Bone marrow (tissue), 2 donors: Measurements from ENCODE around the gene SDS.
"Not testable (repeated sequence)": the region's sequence is repeated elsewhere in the genome, so short reads cannot be mapped to it uniquely, and the experiment has no call there.

ENCODE experiments used
- DNase-seq, 2 donors: peaks; one replicate each; lab custom pipeline; 2025; lab: John Stamatoyannopoulos, UW

Gene SDS

DNA sequence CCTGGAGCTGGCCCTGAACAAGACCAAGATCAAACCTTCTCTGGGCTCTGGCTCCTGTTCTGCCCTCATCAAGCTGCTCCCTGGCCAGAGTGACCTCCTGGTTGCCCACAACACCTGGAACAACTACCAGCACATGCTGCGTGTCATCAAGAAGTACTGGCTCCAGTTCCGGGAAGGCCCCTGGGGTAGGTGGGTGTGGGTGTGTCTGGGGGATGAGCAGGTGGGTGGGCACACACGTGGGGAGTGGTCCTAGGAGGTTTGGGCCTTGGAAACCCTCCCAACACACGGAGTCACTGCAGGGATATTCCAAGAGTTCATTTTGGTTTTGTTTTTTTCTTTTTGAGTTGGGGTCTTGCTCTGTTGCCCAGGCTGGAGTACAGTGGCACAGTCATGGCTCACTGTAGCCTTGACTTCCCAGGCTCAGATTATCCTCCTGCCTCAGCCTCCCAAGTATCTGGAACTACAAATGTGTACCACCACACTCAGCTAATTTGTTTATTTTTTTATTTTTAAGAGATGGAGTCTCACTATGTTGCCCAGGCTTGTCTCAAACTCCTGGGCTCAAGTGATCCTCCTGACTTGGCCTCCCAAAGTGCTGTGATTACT, 28.8 kb downstream of the SDS start:
- no peak for DNase-seq

DNA sequence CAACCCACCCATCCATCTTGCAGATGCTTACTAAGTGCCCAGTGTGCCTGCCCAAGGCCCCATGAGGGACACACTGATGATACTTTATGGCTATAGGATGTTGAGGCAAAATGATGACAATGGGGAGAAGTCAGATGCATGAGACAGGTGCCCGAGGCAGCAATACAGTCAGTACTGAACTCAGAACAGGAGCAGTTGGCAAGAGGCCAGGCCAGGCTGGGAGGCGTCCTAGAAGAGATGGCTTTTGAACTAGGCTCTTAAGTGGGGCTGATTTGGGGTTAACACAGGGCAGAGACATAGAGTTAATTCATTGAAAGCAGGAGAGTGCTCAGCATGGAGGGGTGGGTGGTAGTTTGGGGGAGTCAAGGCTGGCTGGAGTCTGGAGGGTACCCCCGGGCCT, 29.7 kb downstream of the SDS start:
- DNase-seq: no peak

DNA sequence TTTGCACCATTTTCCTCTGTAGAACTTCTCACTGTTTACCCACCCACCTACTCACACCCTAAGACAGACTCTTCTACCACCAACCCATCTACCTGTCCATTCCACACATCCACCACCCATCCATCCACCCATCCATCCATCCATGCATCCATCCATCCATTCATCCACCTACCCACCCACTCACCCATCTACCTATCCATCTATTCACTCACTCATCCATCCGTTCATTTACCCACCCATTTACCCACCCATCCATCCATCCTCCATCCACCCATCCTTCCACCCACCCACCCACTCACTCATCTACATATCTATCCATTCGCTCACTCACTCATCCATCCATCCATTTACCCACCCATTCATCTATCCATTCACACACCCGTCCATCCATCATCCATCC, 30.2 kb downstream of the SDS start:
- no peak for DNase-seq

DNA sequence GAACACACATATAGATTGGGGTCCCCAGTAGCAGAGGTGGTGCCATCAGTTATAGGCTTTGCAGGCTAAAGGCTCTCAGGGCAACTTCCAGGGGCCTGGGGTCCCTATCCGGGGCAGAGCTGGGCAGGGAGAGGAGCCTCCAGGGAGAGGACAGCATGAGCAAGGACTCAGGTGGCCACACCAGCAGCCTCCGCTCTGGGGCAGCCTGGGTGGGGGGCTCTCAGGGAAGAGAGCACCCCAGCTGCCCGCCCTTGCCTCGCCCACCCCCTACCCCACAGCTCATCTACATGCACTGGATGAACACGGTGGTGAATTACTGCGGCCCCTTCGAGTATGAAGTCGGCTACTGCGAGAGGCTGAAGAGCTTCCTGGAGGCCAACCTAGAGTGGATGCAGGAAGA, 31.3 kb downstream of the SDS start:
- DNase-seq: no peak

DNA sequence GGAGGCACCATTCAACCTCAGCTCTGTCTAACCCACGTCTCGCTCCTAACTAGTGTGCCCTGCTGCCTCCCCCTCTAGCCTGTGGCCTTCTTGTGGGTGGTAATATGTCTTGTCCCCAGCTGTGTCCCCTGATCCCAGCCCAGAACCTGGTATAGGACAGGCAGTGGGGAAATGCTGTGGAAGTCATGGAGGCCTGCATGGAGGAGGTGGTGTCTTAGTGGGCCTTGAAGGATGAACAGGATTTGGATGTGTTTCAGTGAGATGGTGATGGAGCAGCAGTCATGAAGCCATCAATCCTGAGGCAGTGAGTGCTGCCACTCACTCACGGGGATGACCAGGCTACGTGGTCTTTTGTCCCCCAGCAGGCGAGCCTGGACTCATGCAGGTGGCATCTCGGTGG, 31.9 kb downstream of the SDS start:
- DNase-seq: no peak

DNA sequence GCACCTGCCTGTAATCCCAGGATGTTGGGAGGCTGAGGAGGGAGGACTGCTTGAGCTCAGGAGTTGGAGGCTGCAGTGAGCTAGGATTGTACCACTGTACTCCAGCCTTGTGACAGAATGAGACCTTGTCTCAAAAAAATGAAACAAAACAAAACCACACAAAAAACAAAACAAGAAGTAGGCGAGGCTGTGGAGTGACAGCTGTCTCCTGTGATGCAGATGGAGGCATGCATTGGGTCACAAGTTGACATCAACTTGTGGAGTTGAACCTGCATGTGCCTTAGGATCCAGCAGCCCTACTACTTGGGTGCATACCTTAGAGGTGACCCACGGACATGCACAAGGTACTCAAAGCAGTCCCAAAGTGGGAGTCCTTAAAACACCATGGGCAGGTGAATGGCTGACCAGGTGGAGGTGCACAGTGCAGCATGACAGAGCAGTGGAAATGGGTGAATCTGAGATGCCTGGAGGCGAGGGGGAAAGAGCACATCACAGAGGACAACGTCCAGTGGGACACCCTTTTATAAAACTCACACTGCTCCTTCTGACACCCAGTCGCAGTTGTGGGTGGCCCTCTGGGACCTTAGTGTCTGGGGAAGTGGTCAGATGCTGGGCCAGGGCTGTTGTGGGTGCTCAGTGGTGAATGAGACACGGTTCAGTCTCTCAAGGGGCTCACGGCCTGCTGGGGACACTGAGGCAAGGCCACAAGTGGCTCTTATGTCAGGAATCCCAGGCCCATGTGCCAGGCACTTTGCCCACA, 32.6 kb downstream of the SDS start:
- DNase-seq: no peak

DNA sequence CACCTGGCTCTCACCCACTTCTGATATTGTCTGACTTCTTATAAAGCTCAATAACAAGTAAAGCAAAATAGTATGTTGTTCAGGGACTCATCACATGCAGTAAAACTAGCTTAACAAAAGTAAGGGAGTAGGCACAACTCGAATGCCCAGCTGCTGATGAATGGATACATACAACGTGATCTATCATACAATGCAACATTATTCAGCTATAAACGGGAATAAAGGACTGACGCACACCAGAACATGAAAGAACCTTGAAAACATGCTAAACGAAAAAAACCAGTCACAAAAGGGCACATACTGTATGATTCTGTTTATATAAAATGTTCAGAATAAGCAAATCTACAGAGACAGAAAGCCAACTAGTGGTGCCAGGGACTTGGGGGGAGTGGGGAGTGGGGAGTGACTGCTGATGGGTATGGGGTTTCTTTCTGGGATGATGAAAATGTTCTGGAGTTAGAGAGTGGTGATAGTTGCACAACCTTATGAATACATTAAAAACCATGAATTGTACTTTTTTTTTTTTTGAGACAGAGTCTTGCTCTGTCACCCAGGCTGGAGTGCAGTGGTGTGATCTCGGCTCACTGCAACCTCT, 34.2 kb downstream of the SDS start:
- DNase-seq: no peak

DNA sequence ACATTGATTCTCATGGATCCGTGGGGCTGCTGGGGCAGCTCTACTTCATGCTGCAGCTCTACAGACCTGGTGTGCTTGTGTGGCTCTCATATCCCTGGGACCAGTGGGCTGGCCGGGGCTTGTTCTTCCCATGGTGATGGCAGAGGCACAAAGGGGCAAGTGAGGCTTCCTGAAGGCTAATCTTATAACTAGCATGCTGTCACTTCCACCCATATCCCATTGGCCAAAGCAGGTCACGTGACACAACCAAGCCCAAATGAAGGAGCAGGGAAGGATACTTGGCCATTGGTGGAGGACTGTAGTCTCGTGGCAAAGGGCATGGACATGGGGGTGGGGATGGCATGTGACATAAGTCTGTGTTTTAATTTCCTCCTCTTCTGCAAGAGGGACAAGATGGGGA, 35.4 kb downstream of the SDS start:
- no peak for DNase-seq

DNA sequence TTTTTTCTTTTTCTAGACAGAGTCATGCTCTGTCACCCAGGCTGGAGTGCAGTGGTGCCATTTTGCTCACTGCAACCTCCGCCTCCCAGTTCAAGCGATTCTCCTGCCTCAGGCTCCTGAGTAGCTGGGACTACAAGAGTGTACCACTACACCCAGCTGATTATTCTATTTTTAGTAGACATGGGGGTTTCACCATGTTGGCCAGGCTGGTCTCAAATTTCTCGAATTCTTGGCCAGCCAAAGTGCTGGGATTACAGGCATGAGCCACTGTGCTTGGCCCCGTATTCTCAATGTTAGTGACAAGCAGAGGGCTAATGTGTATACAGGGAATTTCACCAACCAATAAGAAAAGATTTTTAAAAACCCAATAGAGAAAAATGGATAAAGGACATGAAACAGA, 36.9 kb downstream of the SDS start:
- DNase-seq: no peak

DNA sequence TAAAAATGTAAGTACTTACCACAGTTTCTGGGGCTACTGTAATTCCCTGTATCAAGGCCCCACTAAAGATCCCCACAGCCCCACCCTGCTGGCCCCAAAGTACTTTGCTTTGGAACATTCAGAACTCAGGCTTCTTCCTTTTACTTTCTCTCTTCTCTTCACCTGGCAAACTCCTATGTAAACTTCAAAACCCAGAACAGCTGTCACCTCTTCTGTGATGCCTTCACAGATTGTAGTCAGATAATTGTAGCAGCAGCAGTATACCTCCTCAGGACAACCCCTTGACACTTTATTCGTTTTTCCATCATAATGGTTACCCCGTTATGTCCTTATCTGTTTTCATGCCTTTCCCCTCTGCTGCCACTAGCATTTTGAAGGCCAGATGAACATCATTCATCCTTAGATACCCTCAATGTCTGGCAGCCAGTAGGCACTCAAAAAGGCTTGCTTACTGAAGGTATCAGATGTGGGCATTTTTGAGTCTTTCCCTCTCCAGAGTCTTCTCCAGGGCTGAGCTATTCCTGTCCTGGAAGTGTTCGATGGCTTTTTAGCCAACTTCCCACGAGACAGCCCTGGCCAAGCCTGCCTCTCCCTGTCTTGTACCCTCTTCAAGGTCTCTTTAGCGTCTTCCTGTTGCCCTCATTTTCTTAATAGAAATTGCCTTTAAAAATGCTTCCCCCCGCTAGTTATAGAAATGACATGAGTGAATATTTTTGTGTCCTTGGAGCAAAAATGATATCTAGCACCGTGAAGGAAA, 37.9 kb downstream of the SDS start:
- DNase-seq: no peak

DNA sequence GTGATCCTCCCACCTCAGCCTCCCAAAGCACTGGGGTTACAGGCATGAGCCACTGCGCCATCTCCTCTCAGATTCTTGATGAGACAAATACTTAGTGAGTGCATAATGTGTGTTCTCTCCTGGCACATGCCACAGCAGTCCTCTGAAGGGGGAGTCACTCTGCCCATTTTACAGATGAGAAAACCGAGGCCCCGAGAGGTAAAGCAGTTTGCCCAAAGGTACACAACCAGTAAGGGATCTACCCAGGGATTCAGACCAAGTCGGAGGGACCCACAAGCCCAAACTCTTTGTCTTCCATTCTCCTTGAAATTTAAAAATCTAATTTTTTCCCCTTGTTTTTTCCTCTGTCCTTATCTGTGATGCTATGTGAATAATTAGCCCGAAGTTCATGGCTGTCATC, 39.0 kb downstream of the SDS start:
- DNase-seq: no peak

DNA sequence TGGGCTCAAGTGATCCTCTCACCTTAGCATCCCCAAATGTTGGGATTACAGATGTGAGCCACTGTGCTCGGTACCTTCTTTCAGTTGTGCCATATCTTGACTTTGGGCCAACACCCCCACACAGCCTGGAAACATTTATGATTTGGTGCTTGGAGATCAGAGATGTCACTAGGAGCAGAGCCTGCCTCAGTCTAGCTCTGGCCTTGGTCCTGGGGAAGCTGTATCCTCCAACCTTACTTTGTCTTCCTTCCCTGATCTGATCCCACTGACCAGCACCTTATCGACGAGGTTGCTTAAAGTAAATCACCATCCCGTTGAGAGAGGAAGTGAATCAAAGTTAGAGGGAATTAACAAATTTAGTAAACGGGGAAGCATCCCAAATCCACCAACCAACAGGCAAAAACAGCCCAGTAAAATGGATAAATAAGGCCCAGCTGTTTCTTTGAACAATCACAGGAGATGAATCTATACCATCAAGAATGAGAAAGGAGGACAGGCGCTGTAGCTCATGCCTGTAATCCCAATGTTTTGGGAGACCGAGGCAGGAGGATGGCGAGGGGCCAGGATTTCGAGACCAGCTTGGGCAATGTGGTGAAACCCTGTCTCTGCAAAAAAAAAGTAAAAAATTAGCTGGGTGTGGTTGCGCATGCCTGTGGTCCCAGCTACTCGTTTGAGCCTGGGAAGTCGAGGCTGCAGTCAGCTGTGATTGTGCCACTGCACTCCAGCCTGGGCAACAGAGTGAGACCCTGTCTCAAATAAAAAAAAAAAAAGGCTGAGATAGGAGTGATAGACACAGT, 41.9 kb downstream of the SDS start:
- no peak for DNase-seq

DNA sequence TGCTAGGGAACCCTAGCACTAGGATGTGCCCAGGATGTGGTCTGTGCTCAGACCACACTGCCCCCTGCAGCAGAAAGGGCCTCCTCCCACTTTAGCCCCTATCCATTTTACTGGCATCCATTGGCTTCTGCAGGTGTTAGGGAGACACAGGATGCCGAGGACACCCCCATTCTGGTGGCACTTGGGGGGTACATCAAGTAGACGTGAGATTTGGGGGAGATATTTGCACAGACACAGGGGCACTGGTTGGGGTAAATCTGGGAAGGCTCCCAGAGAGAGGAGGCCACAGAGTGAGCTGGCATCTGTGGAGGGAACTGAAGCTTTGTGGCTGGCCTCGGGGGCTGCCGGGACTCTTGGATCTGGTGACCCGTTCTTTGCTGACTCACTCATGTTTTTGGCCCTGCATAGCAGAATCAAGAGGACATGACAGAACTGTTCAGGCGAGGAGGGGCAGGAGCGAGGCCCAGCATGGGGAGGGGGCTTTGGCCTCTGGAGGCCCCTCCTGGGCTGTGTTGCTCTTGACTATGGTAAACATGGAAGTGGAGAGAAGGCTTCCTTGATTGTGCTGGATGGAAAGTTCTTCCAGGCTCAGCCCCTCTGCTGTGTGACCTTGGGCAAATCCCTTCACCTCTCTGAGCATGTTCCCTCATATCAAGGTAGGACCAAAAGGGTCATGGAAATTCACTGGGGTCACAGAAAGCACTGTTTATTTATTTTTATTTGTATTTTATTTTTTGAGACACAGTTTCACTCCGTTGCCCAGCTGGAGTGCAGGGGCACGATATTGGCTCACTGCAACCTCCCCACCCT, 43.5 kb downstream of the SDS start:
- DNase-seq: no peak

DNA sequence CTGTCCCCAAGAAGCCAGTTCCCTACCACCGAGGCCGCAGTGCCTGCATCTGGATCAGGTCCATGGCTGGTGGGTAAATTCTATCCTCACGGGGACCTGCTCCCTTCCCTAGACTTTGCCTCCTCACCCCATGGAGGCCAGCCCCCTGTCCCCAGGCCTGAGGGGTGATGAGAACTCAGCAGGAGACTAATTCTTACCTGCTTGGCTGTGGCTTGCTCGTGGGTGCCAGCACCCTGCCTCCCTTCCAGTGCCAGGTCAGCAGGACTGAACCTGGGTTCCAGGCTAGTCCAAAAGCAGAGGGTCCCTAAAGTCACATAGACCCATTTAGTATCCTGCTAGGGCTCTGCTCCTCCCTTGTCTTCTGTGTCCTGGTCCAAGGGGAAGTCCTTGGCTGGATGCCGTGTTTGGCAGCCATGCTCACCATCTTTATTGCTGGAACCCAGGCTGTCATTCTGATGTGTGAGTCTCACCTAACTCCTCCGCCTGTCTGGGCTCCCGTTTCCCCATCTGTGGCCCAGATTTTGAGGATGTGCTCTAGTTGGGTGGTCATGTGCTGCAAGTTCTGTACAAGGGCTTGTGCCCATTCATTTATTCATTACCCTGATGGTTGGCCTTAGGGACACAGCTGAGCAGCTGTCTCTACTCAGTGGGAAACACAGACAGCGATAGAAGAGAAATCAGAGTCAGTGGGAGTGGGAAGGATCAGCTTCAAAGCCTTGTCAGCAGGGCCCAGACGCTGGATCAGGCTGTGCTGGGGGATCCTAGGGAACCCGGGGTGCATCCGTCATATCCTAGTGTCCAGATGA, 44.4 kb downstream of the SDS start:
- DNase-seq: no peak

DNA sequence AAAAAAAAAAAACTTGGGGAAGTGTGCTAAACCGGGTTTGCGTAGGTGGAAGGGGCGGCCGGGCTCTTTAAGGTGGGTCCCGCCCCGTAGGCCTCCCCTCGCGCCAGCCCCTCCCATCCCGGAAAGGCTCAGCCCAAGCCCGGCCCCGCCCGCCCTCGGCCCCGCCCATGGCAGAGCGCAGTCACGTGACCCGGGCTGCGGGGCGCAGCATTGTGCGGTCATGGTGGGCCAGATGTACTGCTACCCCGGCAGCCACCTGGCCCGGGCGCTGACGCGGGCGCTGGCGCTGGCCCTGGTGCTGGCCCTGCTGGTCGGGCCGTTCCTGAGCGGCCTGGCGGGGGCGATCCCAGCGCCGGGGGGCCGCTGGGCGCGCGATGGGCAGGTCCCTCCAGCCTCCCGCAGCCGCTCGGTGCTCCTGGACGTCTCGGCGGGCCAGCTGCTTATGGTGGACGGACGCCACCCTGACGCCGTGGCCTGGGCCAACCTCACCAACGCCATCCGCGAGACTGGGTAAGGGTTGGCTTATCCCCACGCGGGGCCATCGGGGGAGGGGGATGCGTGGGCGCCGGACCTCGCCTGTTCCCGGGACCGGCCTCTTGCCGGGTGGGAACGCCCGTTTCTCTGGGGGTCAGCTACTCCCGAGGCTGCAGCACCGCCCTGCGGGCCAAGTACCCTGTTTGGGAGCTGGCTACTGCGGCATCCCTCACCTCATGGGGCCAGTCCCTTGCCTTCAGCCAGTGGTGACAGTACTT, 45.1 kb downstream of the SDS start, which contains the start of gene PLBD2:
Gene PLBD2, plus strand, starts transcription at position 207 of the 752 bp plus-strand sequence. Its CDS starts 14 bp downstream, at position 221.
- DNase-seq: peak; percentile 70 to 81

DNA sequence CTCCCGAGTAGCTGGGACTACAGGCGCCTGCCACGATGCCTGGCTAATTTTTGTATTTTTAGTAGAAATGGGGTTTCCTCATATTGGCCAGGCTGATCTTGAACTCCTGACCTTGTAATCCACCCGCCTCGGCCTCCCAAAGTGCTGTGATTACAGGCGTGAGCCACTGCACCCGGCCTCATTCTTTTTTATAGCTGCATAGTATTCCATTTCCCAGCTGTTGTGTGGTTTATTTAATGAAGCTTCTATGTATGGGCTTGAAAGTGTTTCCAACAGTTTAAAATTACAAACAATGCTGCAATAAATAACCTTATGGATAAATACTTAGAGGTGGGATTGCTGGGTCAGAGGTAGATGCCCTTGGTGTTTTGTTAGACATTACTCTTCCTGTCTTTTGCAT, 49.5 kb downstream of the SDS start:
- not testable (repeated sequence) for DNase-seq

DNA sequence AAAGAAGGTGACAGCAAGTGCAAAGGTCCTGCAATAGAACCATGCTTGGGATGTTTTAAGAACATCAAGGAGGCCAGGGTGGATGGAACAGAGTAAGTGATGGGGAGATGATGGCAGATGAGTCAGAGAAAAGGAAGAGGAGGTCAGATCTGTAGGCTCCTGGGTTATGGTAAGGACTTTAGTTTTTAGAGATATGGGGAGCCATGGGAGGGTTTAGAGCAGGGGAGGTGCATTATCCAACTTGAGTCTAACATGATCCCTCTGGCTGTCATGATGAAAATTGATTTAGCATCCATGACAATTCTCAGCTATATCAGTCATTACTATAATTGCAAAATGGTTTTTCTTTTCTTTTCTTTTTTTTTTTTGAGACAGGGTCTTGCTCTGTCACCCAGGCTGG, 52.6 kb downstream of the SDS start:
- DNase-seq: no peak

DNA sequence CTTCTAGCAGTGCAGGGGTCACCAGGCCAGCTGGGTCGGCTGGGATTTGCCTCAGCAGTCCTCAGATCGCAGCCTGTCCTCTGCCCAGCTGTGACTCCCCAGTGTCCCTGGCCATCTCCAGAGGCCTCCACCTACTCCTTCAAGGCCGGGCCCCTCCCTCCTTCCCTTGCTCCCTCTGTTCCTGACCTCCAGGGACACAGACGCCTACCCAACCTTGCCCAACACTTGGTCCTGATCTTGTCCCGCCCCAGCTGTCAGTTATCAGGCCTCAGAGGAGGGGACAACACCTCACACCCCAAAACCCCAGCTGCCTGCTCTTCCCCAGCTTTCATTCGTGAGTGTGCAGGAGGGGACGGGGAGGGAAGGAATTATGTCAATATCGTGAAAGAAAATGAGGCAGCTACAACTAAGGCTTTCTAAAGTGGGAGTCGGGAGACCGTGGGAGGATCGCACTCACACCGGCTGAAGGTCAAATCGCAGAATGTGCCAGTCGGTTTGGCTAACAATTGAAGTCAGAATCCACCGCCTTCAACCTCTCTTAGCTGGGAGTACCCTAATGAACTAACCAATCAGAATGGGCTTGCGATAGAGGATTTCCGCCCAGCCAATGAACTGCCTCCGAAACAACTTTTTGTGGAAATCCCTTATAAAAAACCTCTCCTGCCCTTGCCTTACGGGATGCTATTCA, 54.7 kb downstream of the SDS start:
- no peak for DNase-seq

DNA sequence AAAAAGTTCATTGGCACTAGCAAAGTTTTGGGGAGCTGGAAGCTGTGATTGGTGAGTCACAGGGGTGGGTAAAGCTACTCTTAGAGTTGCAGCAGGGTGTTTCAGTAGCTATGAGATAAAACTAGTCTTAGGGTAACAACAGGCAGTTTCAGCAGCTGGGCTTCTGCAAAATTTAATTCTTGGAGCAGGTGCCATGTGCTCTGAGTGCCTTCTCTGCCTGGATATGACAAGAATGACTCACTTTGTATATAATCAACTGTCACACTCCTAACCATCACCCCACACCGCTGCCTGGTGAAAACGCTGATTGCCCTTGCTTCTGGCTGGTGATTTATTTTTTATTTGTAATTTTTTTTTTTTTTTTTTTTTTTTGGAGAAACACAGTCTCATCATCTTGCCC, 55.8 kb downstream of the SDS start:
- no peak for DNase-seq
